ENCODE results near the gene VASH2. TPM values are rescaled to one million over a fixed set of nuclear protein-coding genes. Genes with fewer than 3 reads are reported as not detected.

The VASH2 gene
- total and polyA plus RNA-seq, 2 of the 8 experiments (the other 6 are each of a cell fraction or from before 2014, with no cell fraction given), result 44.0 to 187 TPM

DNA sequence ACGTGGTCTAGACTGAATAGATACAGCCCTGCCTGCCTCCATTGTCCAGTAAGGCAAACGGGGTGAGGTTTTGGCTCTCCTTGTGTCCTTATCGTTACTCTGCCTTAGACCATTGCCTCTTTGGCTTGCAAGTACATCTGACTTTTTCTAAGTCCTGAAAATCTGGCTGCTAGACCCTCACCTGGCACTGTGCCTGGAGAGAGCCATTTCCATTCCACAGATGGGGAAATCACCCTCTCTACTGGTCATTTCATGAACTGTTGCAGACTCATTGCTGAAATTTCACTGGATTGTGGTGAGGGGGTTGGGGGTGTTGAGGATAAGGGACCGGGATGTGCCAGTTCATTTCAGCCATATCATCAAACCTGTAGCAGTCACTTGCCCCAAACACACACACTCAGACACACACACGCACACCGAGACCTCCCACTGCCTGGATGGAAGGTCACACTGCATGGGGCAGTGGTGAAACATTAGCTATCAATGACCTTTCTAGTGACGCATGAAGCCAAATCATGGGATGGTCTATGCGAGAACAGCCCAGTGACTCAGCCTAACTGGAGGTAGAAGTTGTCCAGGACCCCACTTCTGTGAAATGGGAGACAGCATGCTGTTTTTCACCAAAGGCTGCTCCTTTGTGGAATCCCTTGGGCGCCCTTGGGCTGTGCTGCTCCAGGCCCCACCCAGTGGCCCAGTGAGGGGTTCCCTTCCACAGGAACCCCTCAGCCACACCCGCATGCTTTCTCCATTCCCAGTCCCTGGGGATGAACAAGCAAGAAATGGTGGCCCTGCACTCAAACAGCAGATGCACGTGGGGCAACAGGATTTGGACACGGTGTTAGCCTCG lies 34.9 kb upstream of the VASH2 start (continued):
- TF ChIP-seq RFX5 (IDR thresholded peaks at IDR 0.05; ENCODE audit: borderline replicate concordance, low read depth, low read length) (no peak), ZNF274 (IDR thresholded peaks at IDR 0.05; ENCODE audit: borderline replicate concordance, extremely low read depth, low read length) (no peak), SIRT6 (IDR thresholded peaks at IDR 0.05; ENCODE audit: low read length) (no peak), TAF1 (IDR thresholded peaks at IDR 0.05; ENCODE audit: low read depth, low read length) (no peak), HDAC2 (IDR thresholded peaks at IDR 0.05; ENCODE audit: borderline replicate concordance in 1 of 2, low read depth in 2 of 2, low read length in 2 of 2) (no peak), CEBPB (IDR thresholded peaks at IDR 0.05; ENCODE audit: low read depth, low read length) (no peak), YY1 (IDR thresholded peaks at IDR 0.05; ENCODE audit: low read depth, low read length) (peak; percentile 49; the same call in 1 of the 2 replicates), GABPA (IDR thresholded peaks at IDR 0.05; ENCODE audit: borderline replicate concordance, insufficient read depth, low read length) (no peak), TAF7 (optimal IDR thresholded peaks at IDR 0.05; ENCODE audit: borderline replicate concordance, low read depth, low read length) (no peak), POLR2AphosphoS5 (IDR thresholded peaks at IDR 0.05; ENCODE audit: low read depth, low read length) (peak; percentile 4; the same call in 1 of the 2 replicates), SP2 (IDR thresholded peaks at IDR 0.05; ENCODE audit: low read length) (no peak), CBX8 (IDR thresholded peaks at IDR 0.05; ENCODE audit: borderline replicate concordance, low read depth, low read length) (no peak), NANOG (IDR thresholded peaks at IDR 0.05; ENCODE audit: insufficient read depth, low read depth, low read length, poor library complexity, severe bottlenecking) (no peak), RAD21 (IDR thresholded peaks at IDR 0.05 in 1 of 2, conservative IDR thresholded peaks at IDR 0.05 in 1 of 2; ENCODE audit: low read depth in 2 of 2, low read length in 2 of 2) (peak; percentile 77 to 85), EP300 (IDR thresholded peaks at IDR 0.05; ENCODE audit: borderline replicate concordance in 1 of 2, low read depth in 2 of 2, low read length in 2 of 2) (no peak), RBBP5 (IDR thresholded peaks at IDR 0.05; ENCODE audit: borderline replicate concordance, low read depth, low read length) (0 out of 2 replicates have a peak, but pooled peaks have one; percentile 24), BCL11A (IDR thresholded peaks at IDR 0.05; ENCODE audit: low read depth in 2 of 2, low read length in 2 of 2) (no peak), BACH1 (IDR thresholded peaks at IDR 0.05; ENCODE audit: low read length) (no peak), TCF12 (IDR thresholded peaks at IDR 0.05; ENCODE audit: low read depth, low read length) (no peak), POU5F1 (IDR thresholded peaks at IDR 0.05; ENCODE audit: low read depth, low read length) (no peak)
- TF ChIP-seq, protein P1, sequence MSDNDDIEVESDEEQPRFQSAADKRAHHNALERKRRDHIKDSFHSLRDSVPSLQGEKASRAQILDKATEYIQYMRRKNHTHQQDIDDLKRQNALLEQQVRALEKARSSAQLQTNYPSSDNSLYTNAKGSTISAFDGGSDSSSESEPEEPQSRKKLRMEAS (IDR thresholded peaks at IDR 0.05), result no peak; the same call in 1 of the 2 replicates
- TF ChIP-seq, protein P2, sequence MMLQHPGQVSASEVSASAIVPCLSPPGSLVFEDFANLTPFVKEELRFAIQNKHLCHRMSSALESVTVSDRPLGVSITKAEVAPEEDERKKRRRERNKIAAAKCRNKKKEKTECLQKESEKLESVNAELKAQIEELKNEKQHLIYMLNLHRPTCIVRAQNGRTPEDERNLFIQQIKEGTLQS (IDR thresholded peaks at IDR 0.05; ENCODE audit: insufficient read depth, low read depth, low read length), result no peak
